Activated B cell treated with CpG ODN at 0.5 μM for 24 hours (primary cell): Measurements from ENCODE around the gene COL23A1. TPM values are rescaled to one million over a fixed set of nuclear protein-coding genes. Genes with fewer than 3 reads are reported as not detected.

ENCODE experiments used
- ATAC-seq: fragments of 200-7000 bp; cut with Tn5 transposase; one replicate; pipeline ENCODE4 v1.10.0; 2021; ENCODE audit warnings: low read depth, mild to moderate bottlenecking, moderate library complexity
- CTCF ChIA-PET: fragments of 350-600 bp; sonication (Branson Sonifier 250); formaldehyde crosslinking; loops from one replicate; lab custom pipeline; 2021; ENCODE audit warnings: antibody characterized with exemption; lab: Charles Lee
- POLR2A ChIA-PET: fragments of 350-600 bp; sonication (Branson Sonifier 250); formaldehyde crosslinking; loops from one replicate; lab custom pipeline; 2021; ENCODE audit warnings: antibody characterized with exemption; lab: Charles Lee
- DNase-seq: peaks from one replicate; pipeline ENCODE4 v3.0.0; 2022
- H3K27ac Mint-ChIP-seq: one replicate; pipeline ENCODE4 v1.8.0; 2020; ENCODE audit warnings: mixed read lengths
- H3K27me3 Mint-ChIP-seq: one replicate; pipeline ENCODE4 v1.8.0; 2021; ENCODE audit warnings: mixed read lengths
- H3K36me3 Mint-ChIP-seq: one replicate; pipeline ENCODE4 v1.8.0; 2021; ENCODE audit warnings: low read depth, mixed read lengths
- H3K4me1 Mint-ChIP-seq: one replicate; pipeline ENCODE4 v1.8.0; 2021; ENCODE audit warnings: mixed read lengths
- H3K4me3 Mint-ChIP-seq: one replicate; pipeline ENCODE4 v1.8.0; 2020; ENCODE audit warnings: mild to moderate bottlenecking, mixed read lengths
- H3K9me3 Mint-ChIP-seq: one replicate; pipeline ENCODE4 v1.8.0; 2020; ENCODE audit warnings: mixed read lengths
- CTCF ChIP-seq: fragments of 200-600 bp; IDR thresholded peaks from one replicate; pipeline ENCODE4 v1.8.0; 2022; ENCODE audit warnings: antibody characterized with exemption, mild to moderate bottlenecking
- intact Hi-C: fragments of 100-400 bp; cut with micrococcal nuclease; formaldehyde crosslinking; loops from one replicate; pipeline ENCODE4 v1.15.1; 2024
- total RNA-seq: library from RNA; stranded (reverse); gene quantifications from 2 replicates; pipeline ENCODE4 v1.2.3, GENCODE V29; 2022

COL23A1 gene
- total RNA-seq, 1 donor from 2014 or later, result not detected

GRCh38 chr5:178361657-178362445, 228.3 kb downstream of the COL23A1 start:
- no peak overlapping the region for H3K27ac Mint-ChIP-seq
- DNase-seq, result no peak

GRCh38 chr5:178360926-178361235, 229.3 kb downstream of the COL23A1 start:
- Mint-ChIP-seq H3K27me3 (peaks cover 6% of the 10 kb centered on the region), H3K4me3 (no peak overlapping the region), H3K4me1 (peaks cover 3% of the 10 kb centered on the region), H3K27ac (no peak overlapping the region), H3K9me3 (no peaks in the 10 kb centered on the region), H3K36me3 (no peaks in the 10 kb centered on the region)
- intact Hi-C loops, result no loop called here
- ATAC-seq (no peak), DNase-seq (no peak)
- no peak for TF ChIP-seq CTCF
- ChIA-PET CTCF (no interaction called here), POLR2A (no interaction called here)

More at GRCh38 chr5:178361657-178362445, 228.3 kb downstream of the COL23A1 start:
- ATAC-seq, result no peak
- intact Hi-C loops, result no loop called here
- ChIA-PET POLR2A (no interaction called here), CTCF (no interaction called here)
- no peak overlapping the region for H3K4me3 Mint-ChIP-seq
- H3K9me3 Mint-ChIP-seq, result no peaks in the 10 kb centered on the region
- no peaks in the 10 kb centered on the region for H3K27me3 Mint-ChIP-seq
- H3K4me1 Mint-ChIP-seq, result no peaks in the 10 kb centered on the region
- H3K36me3 Mint-ChIP-seq, result no peaks in the 10 kb centered on the region
- TF ChIP-seq CTCF, result no peak

GRCh38 chr5:178360222-178360925, 229.8 kb downstream of the COL23A1 start:
- no peaks in the 10 kb centered on the region for H3K9me3 Mint-ChIP-seq
- H3K27ac Mint-ChIP-seq, result no peak overlapping the region
- H3K4me1 Mint-ChIP-seq, result peaks cover 3% of the 10 kb centered on the region
- H3K27me3 Mint-ChIP-seq, result peaks cover 6% of the 10 kb centered on the region
- no peak for ATAC-seq
- no peaks in the 10 kb centered on the region for H3K36me3 Mint-ChIP-seq
- no peak overlapping the region for H3K4me3 Mint-ChIP-seq
- no peak for TF ChIP-seq CTCF
- ChIA-PET POLR2A (no interaction called here), CTCF (no interaction called here)
- intact Hi-C loops, result no loop called here
- DNase-seq, result no peak

- no peak overlapping the region for H3K4me3 Mint-ChIP-seq
- H3K4me1 Mint-ChIP-seq, result peaks cover 3% of the 10 kb centered on the region
Measured at GRCh38 chr5:178359738-178360137, 230.5 kb downstream of the COL23A1 start.

More at GRCh38 chr5:178359738-178360137, 230.5 kb downstream of the COL23A1 start:
- no peak for TF ChIP-seq CTCF
- intact Hi-C loops, result no loop called here
- peaks cover 6% of the 10 kb centered on the region for H3K27me3 Mint-ChIP-seq
- DNase-seq (no peak), ATAC-seq (no peak)
- no peaks in the 10 kb centered on the region for H3K9me3 Mint-ChIP-seq
- no peak overlapping the region for H3K27ac Mint-ChIP-seq
- H3K36me3 Mint-ChIP-seq, result no peaks in the 10 kb centered on the region
- ChIA-PET POLR2A (no interaction called here), CTCF (no interaction called here)
